H1 (cell line): ENCODE results near the gene DENND2D. TPM values are rescaled to one million over a fixed set of nuclear protein-coding genes. Genes with fewer than 3 reads are reported as not detected.

Experiments
- CTCF ChIA-PET: fragments of 300-600 bp; sonication (Branson Sonifier 250); formaldehyde crosslinking; loops from one replicate; lab custom pipeline; 2021; ENCODE audit not compliant: partially characterized antibody; lab: Charles Lee
- POLR2A ChIA-PET: fragments of 300-600 bp; sonication (Branson Sonifier 250); formaldehyde crosslinking; loops from one replicate; lab custom pipeline; 2021; ENCODE audit warnings: inconsistent platforms; ENCODE audit not compliant: partially characterized antibody; lab: Charles Lee
- DNase-seq, 2 experiments: peaks; one replicate each; pipeline versions ENCODE4 v3.0.0 to v3.0.0-alpha.2; 2010 to 2022; ENCODE audit warnings: low spot score in 2 of 2, low read depth in 1 of 2, mixed read lengths in 1 of 2
- FAIRE-seq: peaks from 2 replicates; lab custom pipeline; 2011; peaks lifted over from hg19 to GRCh38; lab: Jason Lieb, UNC
- H2AFZ ChIP-seq: 2 replicates; pipeline ENCODE4 v1.8.1; 2012; ENCODE audit warnings: low read length, inconsistent platforms
- H2AK5ac ChIP-seq: 2 replicates; pipeline ENCODE4 v1.6.1; 2013; ENCODE audit warnings: low read depth, low read length
- H2BK120ac ChIP-seq: replicated peaks from 2 replicates; pipeline ENCODE3; 2013; ENCODE audit warnings: low read depth, low read length, inconsistent platforms
- H2BK12ac ChIP-seq: 2 replicates; pipeline ENCODE4 v1.6.1; 2013; ENCODE audit warnings: low read depth, low read length
- H2BK15ac ChIP-seq: 2 replicates; pipeline ENCODE4 v1.6.1; 2013; ENCODE audit warnings: low read length
- H2BK20ac ChIP-seq: 2 replicates; pipeline ENCODE4 v1.6.1; 2013; ENCODE audit warnings: low read length
- H2BK5ac ChIP-seq: 2 replicates; pipeline ENCODE4 v1.6.1; 2013; ENCODE audit warnings: low read depth, low read length
- H3K14ac ChIP-seq: 2 replicates; pipeline ENCODE4 v1.6.1; 2013; ENCODE audit warnings: inconsistent platforms; ENCODE audit not compliant: insufficient read length
- H3K18ac ChIP-seq: 2 replicates; pipeline ENCODE4 v1.6.1; 2013; ENCODE audit warnings: low read length; ENCODE audit errors: extremely low read depth
- H3K23ac ChIP-seq: 2 replicates; pipeline ENCODE4 v1.6.1; 2013; ENCODE audit warnings: inconsistent platforms; ENCODE audit not compliant: insufficient read length
- H3K23me2 ChIP-seq: 2 replicates; pipeline ENCODE4 v1.6.1; 2013; ENCODE audit warnings: low read depth, low read length
- H3K27ac ChIP-seq: 2 replicates; pipeline ENCODE4 v1.6.1; 2011; ENCODE audit warnings: low read depth, low read length, inconsistent platforms
- H3K27me3 ChIP-seq, 4 experiments: replicated peaks in 1 of 4; 1 replicate in 1 of 4; 2 replicates in 3 of 4; pipeline versions ENCODE4 v1.6.1 to v1.8.1; 2011 to 2013; ENCODE audit warnings: low read length in 3 of 4, mild to moderate bottlenecking in 3 of 4, inconsistent platforms in 2 of 4, mixed read lengths in 2 of 4, moderate library complexity in 1 of 4; ENCODE audit not compliant: control insufficient read depth in 3 of 4, insufficient read depth in 3 of 4; ENCODE audit errors: extremely low read depth in 1 of 4
- H3K36me3 ChIP-seq, 4 experiments: 2 replicates each; pipeline versions ENCODE4 v1.6.1 to v1.8.1; 2011 to 2013; ENCODE audit warnings: mild to moderate bottlenecking in 4 of 4, low read length in 3 of 4, moderate library complexity in 2 of 4, control low read depth in 1 of 4, inconsistent platforms in 1 of 4; ENCODE audit not compliant: insufficient read depth in 4 of 4, control insufficient read depth in 2 of 4
- H3K4ac ChIP-seq: replicated peaks from 2 replicates; pipeline ENCODE3; 2013; ENCODE audit warnings: low read length, low read depth, mixed read lengths, inconsistent platforms; ENCODE audit not compliant: insufficient read length
- H3K4me1 ChIP-seq, 4 experiments: replicated peaks in 1 of 4; 1 replicate in 1 of 4; 2 replicates in 3 of 4; pipeline versions ENCODE4 v1.6.1 to v1.8.1; 2011 to 2013; ENCODE audit warnings: low read length in 3 of 4, inconsistent platforms in 2 of 4, mixed read lengths in 1 of 4; ENCODE audit not compliant: insufficient read depth in 4 of 4, control insufficient read depth in 3 of 4
- H3K4me2 ChIP-seq, 2 experiments: 2 replicates each; pipeline versions ENCODE4 v1.6.1 to v1.8.1; 2011 to 2013; ENCODE audit warnings: low read depth in 2 of 2, low read length in 2 of 2, control low read depth in 1 of 2, inconsistent platforms in 1 of 2, mild to moderate bottlenecking in 1 of 2; ENCODE audit not compliant: insufficient read depth in 1 of 2
- H3K4me3 ChIP-seq, 4 experiments: fragments of 200-600, 300-600 bp in 1 of 4; sonication (generic), shearing (Covaris generic), sonication (Bioruptor Twin) in 1 of 4; 2 replicates each; pipeline versions ENCODE4 v1.5.1 to v1.8.1; 2011 to 2016; ENCODE audit warnings: low read length in 4 of 4, low read depth in 3 of 4, control low read depth in 2 of 4, inconsistent platforms in 2 of 4, mild to moderate bottlenecking in 2 of 4, mixed read lengths in 1 of 4, moderate library complexity in 1 of 4; ENCODE audit not compliant: insufficient read depth in 2 of 4; ENCODE audit errors: extremely low read depth in 1 of 4
- H3K56ac ChIP-seq: replicated peaks from 2 replicates; pipeline ENCODE3; 2013; ENCODE audit warnings: low read depth, mild to moderate bottlenecking, mixed read lengths, low read length, inconsistent platforms; ENCODE audit not compliant: insufficient read length
- H3K79me1 ChIP-seq: 2 replicates; pipeline ENCODE4 v1.6.1; 2013; ENCODE audit warnings: low read depth, low read length, control low read depth
- H3K79me2 ChIP-seq, 2 experiments: 2 replicates each; pipeline versions ENCODE4 v1.6.1 to v1.8.1; 2012 to 2013; ENCODE audit warnings: low read length in 2 of 2, mild to moderate bottlenecking in 2 of 2, inconsistent platforms in 1 of 2; ENCODE audit not compliant: insufficient read depth in 2 of 2, control insufficient read depth in 1 of 2
- H3K9ac ChIP-seq, 4 experiments: replicated peaks in 1 of 4; 1 replicate in 1 of 4; 2 replicates in 3 of 4; pipeline versions ENCODE4 v1.6.1 to v1.8.1; 2011 to 2013; ENCODE audit warnings: low read depth in 3 of 4, low read length in 3 of 4, control low read depth in 2 of 4, mild to moderate bottlenecking in 2 of 4, moderate library complexity in 2 of 4, inconsistent platforms in 1 of 4; ENCODE audit errors: extremely low read depth in 1 of 4
- H3K9me3 ChIP-seq, 2 experiments: 2 replicates each; pipeline versions ENCODE4 v1.6.1 to v1.8.1; 2012 to 2013; ENCODE audit warnings: mild to moderate bottlenecking in 2 of 2, moderate library complexity in 2 of 2, control low read depth in 1 of 2, inconsistent platforms in 1 of 2, low read depth in 1 of 2, low read length in 1 of 2, mixed read lengths in 1 of 2; ENCODE audit not compliant: insufficient read depth in 2 of 2
- H4K20me1 ChIP-seq, 2 experiments: replicated peaks in 1 of 2; 2 replicates each; pipeline versions ENCODE3 to v1.8.1; 2011 to 2013; ENCODE audit warnings: inconsistent platforms in 2 of 2, low read length in 2 of 2, mild to moderate bottlenecking in 1 of 2; ENCODE audit not compliant: insufficient read depth in 2 of 2, control insufficient read depth in 1 of 2
- H4K5ac ChIP-seq: 2 replicates; pipeline ENCODE4 v1.6.1; 2013; ENCODE audit warnings: low read length, low read depth, mixed read lengths, inconsistent platforms; ENCODE audit not compliant: insufficient read length
- H4K8ac ChIP-seq: 2 replicates; pipeline ENCODE4 v1.8.0; 2013; ENCODE audit warnings: mild to moderate bottlenecking, moderate library complexity, low read length, inconsistent platforms; ENCODE audit not compliant: insufficient read depth; ENCODE audit errors: extremely low read depth
- H4K91ac ChIP-seq: replicated peaks from 2 replicates; pipeline ENCODE3; 2013; ENCODE audit warnings: low read length, mixed read lengths, inconsistent platforms; ENCODE audit not compliant: insufficient read length
- CBX5 ChIP-seq: fragments of 300-800, 300-1000 bp; sonication (generic); IDR thresholded peaks from 2 replicates; pipeline ENCODE4 v1.7.1; 2016; ENCODE audit warnings: antibody characterized with exemption, low read length, low read depth
- E2F6 ChIP-seq: IDR thresholded peaks from 2 replicates; pipeline ENCODE4 v1.6.1; 2012; ENCODE audit warnings: inconsistent platforms
- EZH2 ChIP-seq: fragments of 200-600 bp; sonication (generic); IDR thresholded peaks from 2 replicates; pipeline ENCODE4 v1.7.1; 2012; ENCODE audit warnings: low read depth, mild to moderate bottlenecking, moderate library complexity, low read length, inconsistent platforms; ENCODE audit not compliant: severe bottlenecking
- HDAC2 ChIP-seq, 2 experiments: fragments of 300-600 bp in 1 of 2; sonication (generic) in 1 of 2; IDR thresholded peaks; 2 replicates each; pipeline ENCODE4 v1.6.1; 2011 to 2012; ENCODE audit warnings: low read depth in 2 of 2, low read length in 2 of 2, mild to moderate bottlenecking in 2 of 2, moderate library complexity in 2 of 2, borderline replicate concordance in 1 of 2, inconsistent platforms in 1 of 2
- KDM4A ChIP-seq: IDR thresholded peaks from one replicate; pipeline ENCODE4 v1.7.1; 2012; ENCODE audit warnings: low read depth, mild to moderate bottlenecking, moderate library complexity, low read length, inconsistent platforms; ENCODE audit not compliant: severe bottlenecking
- RAD21 ChIP-seq, 2 experiments: IDR thresholded peaks in 1 of 2; conservative IDR thresholded peaks in 1 of 2; 2 replicates each; pipeline ENCODE4 v1.6.1; 2011; ENCODE audit warnings: low read depth in 2 of 2, low read length in 2 of 2, improper control_type of control experiment in 1 of 2, inconsistent platforms in 1 of 2, mild to moderate bottlenecking in 1 of 2, moderate library complexity in 1 of 2
- RNF2 ChIP-seq: fragments of 200-900, 300-1000 bp; sonication (generic); IDR thresholded peaks from 2 replicates; pipeline ENCODE4 v1.7.1; 2016; ENCODE audit warnings: borderline replicate concordance, low read depth, mild to moderate bottlenecking, antibody characterized with exemption, low read length; ENCODE audit not compliant: poor library complexity, severe bottlenecking; ENCODE audit errors: missing control alignments
- SUZ12 ChIP-seq: fragments of 200-600 bp; sonication (generic); IDR thresholded peaks from 2 replicates; pipeline ENCODE4 v1.6.1; 2012; ENCODE audit warnings: mild to moderate bottlenecking, inconsistent platforms, low read length, moderate library complexity, mixed read lengths
- WGBS, 2 experiments: shearing (Covaris generic) in 1 of 2; methylation state at CpG; one replicate each; pipeline versions ENCODE4 v1.1.6 to v1.1.7; 2013 to 2015; ENCODE audit warnings: low lambda C conversion rate in 2 of 2, mixed read lengths in 2 of 2, inconsistent platforms in 1 of 2, low coverage in 1 of 2, missing lambda C conversion rate in 1 of 2; ENCODE audit not compliant: insufficient replicate concordance in 2 of 2, insufficient coverage in 1 of 2, insufficient read length in 1 of 2; ENCODE audit errors: extremely low coverage in 1 of 2, missing lambda C conversion rate in 1 of 2; 5-methylcytosine and 5-hydroxymethylcytosine counted together
- polyA plus RNA-seq, 7 experiments: library from polyadenylated mRNA; depleted of rRNA in 3 of 7; stranded (reverse) in 5 of 7; unstranded in 2 of 7; fragments of >200 nt in 5 of 7; fragments of 200-250 nt in 2 of 7; gene quantifications; 1 replicate in 5 of 7; 2 replicates in 1 of 7; 4 replicates in 1 of 7; pipeline versions ENCODE4 v1.2.1 to v1.2.3, GENCODE V29; 2011 to 2013; ENCODE audit warnings: missing spikeins in 2 of 7, mixed read lengths in 2 of 7
- total RNA-seq: library from RNA; stranded (reverse); fragmentation: NEBNext Ultra II Directional; extraction: Animal tissue kit (Norgen Biotek cat#: 25700); gene quantifications from 2 replicates; pipeline ENCODE4 v1.2.1, GENCODE V29; 2021

The DENND2D gene
- total and polyA plus RNA-seq, 2 of the 8 experiments (the other 6 are each of a cell fraction or from before 2014, with no cell fraction given): 0.58 to 1.6 TPM

DNA sequence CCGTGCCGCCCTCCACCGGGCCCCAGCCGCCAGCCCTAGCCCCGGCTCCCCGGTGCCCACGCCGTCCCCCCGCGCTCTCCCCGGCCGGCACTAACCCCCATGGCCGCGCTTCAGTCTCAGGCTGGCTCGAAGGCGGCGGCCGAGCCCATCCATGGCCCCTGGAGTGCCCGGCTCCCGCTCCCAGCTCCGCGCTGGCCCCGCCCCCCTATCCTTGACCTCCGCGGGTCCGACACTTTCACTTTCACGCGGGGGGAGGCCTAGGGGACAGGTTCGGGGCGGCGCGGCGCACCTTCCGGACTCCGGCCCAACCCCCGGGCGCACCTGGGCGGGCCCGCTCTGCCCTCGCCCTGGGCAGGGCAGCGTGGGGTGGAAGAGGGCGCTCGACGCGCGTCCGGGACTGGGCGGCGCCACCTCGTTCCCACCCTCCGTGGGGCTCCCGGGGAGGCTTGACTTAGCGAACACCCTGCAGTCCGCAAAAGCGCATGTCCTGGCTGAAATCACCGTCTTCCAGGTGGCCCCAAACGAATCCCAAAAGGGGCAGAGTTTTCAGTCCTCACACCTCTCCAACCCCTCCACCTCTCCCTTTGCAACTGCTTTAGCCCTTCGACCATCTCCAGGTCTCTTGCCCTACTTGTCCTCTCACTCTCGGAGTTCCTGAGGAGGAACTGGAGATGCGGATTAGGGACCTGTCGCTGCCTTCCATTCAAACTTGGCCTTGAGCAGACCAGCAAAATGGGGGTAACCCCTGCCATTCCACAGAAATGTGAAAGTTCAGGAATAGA is 3.9 kb upstream of the DENND2D start:
- H2AFZ ChIP-seq: peak overlapping the region; percentile 83
- H2BK20ac ChIP-seq: no peak overlapping the region
- H4K91ac ChIP-seq: no peak overlapping the region
- peaks cover 16 to 33% (median 27%) of the 10 kb centered on the region in 4 experiments for H3K27me3 ChIP-seq
- H3K9ac ChIP-seq: no peak overlapping the region
- no peaks in the 10 kb centered on the region for H3K79me1 ChIP-seq
- H2BK15ac ChIP-seq: no peak overlapping the region
- FAIRE-seq: no peak
- 39% methylated on average over 29 of the region's 61 CpGs; no CpG with 5 or more reads in 1 of the 2 experiments for WGBS, 2 experiments
- no peak overlapping the region for H3K56ac ChIP-seq
- H2AK5ac ChIP-seq: no peak overlapping the region
- no peak overlapping the region for H3K18ac ChIP-seq
- H3K23me2 ChIP-seq: no peaks in the 10 kb centered on the region; the same call in 1 of the 2 replicates
- no peak overlapping the region for H3K23ac ChIP-seq
- no peak overlapping the region for H3K27ac ChIP-seq
- H3K14ac ChIP-seq: no peak overlapping the region
- H4K5ac ChIP-seq: no peak overlapping the region
- no peaks in the 10 kb centered on the region for H3K36me3 ChIP-seq
- H2BK120ac ChIP-seq: no peak overlapping the region
- ChIA-PET POLR2A (interaction anchor here (0.7 to 1.1 kb wide), 2 partner anchors 13 to 18 kb away, joined by 3 read pairs; no protein-coding TSS in a partner anchor), CTCF (no interaction called here)
- no peak overlapping the region for H3K4ac ChIP-seq
- no peaks in the 10 kb centered on the region for H4K20me1 ChIP-seq
- DNase-seq: no peak
- H3K4me1 ChIP-seq: peaks cover 0 to 2% (median 1%) of the 10 kb centered on the region in 4 experiments; a peak in 2 of 7 replicates
- H3K4me2 ChIP-seq: peak overlapping the region; percentile 56 to 67
- peak overlapping the region; percentile 17 to 60 (median 22); a peak in 6 of 8 replicates for H3K4me3 ChIP-seq
- H3K79me2 ChIP-seq: no peaks in the 10 kb centered on the region
- no peak overlapping the region for H2BK12ac ChIP-seq
- H3K9me3 ChIP-seq: no peaks in the 10 kb centered on the region
- H4K8ac ChIP-seq: peak overlapping the region; percentile 57
- H2BK5ac ChIP-seq: no peak overlapping the region
- TF ChIP-seq CBX5 (no peak), KDM4A (peak; percentile 85), SUZ12 (peak; percentile 50; the same call in 1 of the 2 replicates), HDAC2 (IDR thresholded peaks at IDR 0.05; ENCODE audit: borderline replicate concordance in 1 of 2, low read depth in 2 of 2, low read length in 2 of 2) (0 out of 4 replicates have a peak, but pooled peaks of 1 of the 2 experiments have one; percentile 32), RNF2 (peak; percentile 48), EZH2 (peak; percentile 55), E2F6 (peak; percentile 81), RAD21 (IDR thresholded peaks at IDR 0.05 in 1 of 2, conservative IDR thresholded peaks at IDR 0.05 in 1 of 2; ENCODE audit: low read depth in 2 of 2, low read length in 2 of 2) (no peak)
